HTERT RPE-1 (cell line): ENCODE measurements around the gene SMIM41.
"Not testable (repeated sequence)": the region's sequence is repeated elsewhere in the genome, so short reads cannot be mapped to it uniquely, and the experiment has no call there.

Experiments
- in situ Hi-C: fragments of 300-500 bp; cut with MboI; formaldehyde crosslinking; loops from 4 replicates; pipeline ENCODE4 v1.14.3; 2020; ENCODE audit warnings: low sequenced_read_pairs

SMIM41 gene

DNA sequence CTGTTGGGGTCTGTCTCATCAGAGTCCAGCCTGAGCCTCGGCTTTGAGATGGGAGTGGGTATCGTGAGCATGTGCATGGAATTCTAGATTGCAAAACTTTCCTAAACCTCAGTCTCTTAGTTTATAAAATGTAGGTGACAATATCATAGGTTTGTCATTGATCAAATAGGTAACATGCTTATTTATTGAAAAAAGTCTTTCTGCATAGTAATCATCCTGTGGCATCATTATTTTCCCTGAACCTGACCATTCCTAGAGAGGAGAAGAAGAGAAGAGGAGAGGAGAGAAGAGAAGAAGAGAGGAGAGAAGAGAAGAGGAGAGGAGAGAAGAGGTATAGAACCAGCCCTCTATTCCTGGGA lies 4.1 kb downstream of the SMIM41 start:
- in situ Hi-C loops, result no loop called here

DNA sequence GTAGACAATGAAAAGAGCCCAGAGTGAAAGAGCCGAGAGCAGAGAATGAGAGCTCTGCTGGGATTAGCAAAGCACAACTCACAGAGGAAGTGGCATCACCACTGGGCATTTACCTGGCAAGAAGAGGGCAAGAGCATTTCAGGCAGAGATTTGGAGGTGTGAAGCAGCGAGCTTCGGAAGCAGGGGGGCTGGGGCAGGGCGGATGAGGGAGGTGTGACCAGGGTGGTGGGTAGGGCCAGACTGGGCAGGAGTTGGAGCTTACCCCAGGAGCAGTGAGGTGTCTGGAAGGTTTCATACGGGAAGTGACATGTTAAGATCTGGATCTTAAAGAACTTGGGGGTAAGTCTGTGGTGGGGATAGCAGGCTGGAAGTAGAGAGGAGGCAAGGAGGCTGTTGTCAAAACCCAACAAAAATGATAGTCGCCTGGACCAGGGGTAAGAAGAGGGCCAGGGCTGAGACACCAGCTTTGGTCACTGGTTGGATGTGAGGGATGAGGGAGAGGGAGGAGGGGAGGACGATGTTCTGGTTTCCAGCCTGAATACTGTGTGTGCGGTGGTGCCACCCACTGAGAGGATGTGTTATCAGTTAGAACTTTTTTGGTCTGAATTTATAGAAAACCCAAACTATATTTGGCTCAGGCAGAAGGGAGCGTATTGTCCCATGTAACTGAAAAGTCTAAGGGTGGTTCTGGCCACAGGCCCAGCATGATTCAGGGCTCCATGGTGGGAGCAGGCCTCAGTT lies 5.2 kb downstream of the SMIM41 start:
- in situ Hi-C loops, result no loop called here

DNA sequence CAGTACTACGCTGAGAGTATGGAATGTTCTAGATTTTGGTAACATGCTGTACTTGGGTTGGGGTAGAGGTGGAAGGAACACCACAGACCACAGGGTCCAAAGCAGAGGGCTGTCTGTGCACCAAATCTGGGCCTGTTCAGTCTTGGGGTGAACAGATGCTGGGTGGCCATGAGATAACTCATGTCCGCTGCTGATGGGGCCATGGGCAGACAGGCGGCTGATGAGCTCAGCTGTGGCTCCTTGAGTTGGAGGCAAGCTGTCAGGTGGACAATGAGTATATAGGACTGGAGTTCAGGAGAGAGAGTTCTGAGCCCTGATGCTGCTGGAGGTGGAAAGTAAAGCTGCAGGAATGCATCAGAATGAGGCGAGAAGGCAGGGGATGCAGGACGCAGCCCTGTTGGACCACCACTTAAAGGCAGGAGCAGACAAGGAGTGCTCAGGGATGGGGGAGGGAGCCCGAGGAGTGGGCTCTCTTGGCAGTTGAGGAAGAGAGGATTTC lies 6.2 kb downstream of the SMIM41 start:
- in situ Hi-C loops, result no loop called here

DNA sequence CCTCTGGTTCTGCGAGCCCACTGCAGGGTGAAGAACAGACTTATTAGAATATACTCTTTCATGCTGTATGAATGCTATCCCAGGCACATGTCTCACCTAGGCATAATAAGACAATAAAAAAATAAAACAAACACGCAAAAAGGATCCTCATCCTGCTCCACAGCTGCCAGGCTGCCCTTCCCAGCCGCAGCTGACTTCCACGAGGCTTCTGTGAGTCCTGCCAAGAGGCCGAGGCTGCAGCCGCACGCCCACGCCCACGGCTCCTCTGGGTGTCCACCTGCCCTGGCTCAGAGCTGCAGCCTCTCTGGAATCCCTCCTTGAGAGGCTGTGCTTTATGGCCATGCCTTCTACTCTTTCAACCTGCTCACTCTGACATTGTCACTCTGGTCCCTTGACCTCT lies 6.9 kb downstream of the SMIM41 start:
- in situ Hi-C loops, result no loop called here

DNA sequence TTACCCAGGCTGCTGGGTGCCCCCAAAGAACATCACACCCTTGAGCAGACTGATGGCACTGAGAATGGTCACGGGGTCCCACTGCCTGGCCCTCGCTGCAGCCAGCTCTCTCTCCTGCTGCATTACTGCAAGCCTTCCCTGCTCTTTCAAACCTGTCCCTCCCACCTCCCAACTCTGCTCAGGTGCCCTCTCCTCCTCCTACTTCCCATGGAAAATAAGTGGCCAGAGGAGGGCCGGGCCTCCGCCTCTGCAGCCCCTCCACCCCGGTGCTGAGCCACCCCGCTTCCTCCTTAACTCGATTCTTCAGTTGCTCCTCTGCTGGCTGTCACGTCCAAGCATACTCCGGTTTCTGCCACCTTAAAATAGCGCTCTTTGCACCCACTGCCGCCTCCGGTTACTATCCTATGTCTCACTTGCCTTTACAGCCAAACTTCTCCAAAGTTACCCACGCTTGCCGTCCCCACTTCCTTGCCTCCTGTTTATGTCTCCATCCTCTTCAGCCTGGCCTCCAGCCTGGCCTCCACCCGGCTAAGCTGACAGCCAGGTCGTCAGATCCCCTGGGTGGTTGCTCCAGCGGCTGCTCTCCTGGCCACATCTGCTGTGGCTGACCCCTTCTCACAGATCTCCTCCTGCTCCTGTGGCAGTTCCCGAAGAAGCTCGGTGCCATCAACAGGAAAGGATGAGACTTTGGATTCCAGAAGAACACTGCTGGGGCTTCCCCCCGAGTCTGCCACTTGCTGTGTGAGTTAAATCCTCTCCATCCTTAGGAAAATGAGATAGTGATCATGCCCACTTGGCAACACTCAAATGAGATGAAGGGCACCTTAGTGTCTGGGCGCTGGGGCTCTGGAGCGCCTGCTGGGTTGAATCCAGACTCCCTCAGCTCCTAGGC lies 7.7 kb downstream of the SMIM41 start:
- in situ Hi-C loops, result no loop called here

DNA sequence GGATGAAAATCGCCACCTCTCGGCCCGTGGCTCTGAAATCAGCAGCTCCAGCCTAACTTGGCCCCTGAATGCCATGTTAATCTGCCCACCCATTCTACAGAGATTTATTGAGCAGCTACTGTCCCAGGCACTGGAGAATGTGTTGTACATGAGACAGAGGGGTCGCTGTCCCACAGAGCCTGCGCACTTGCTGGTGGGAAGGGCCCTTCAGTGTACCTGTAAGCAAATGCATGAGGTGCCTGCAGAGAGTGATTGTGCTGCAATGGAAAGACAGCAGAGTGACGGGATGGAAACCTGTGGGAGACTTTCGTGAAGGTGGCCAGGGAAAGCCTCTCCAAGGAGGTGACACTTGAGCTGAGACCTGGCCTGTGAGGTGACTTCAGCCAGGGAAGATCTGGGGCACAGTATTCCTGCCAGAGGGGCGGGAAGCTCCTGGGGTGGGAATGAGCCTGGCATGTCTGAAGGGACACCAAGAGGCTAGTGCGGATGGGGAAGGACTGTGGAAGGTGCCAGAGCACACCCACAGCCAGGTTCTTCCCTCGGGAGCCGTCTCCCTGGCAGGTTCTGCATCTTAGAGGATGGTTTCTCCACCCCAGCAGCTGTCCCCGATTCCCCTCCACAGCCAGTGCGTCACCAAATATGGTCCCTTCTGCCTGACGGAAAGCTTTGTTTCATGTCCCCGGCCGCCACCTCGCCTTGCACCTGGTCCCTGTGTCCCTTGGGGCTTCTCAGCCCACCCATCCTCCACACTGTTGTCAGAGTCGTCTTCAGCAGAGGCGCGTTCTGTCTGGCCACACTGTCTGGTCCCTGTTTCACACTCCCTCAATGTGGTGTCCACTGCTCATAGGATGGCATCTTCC lies 8.7 kb downstream of the SMIM41 start:
- in situ Hi-C loops, result no loop called here

DNA sequence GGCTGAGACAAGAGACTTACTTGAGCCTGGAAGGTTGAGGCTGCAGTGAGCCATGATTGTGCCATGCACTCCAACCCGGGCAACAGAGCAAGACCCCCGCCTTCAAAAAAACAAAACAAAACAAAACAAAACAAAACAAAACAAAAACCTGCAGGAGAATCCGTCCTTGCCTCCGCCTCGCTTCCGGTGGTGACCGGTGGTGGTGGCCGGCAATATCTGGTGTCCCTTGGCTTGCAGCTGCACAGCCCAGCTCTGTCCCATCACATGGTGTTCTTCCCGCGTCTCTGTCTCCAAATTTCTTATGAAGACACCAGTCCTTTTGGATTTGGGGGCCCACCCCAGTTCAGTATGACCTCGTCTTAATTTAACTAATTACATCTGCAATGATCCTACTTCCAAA lies 10.0 kb downstream of the SMIM41 start:
- in situ Hi-C loops, result no loop called here

DNA sequence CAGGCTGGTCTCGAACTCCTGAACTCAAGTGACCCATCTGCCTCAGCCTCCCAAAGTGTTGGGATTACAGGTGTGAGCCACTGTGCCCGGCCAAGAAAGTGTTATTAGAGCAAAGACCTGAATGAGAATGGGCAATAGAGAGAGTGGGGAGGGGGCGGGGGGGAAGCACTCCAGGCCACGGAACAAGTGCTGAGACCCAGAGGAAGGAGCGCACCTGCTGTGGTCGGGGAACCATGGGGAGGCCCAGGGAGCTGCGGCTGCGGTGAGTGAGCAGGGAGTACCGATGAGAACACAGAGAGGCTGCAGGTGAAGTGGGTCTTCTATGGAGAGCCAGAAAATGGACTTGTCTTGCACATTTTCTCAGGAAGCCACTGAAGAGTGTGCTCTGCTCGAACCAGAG lies 10.8 kb downstream of the SMIM41 start:
- in situ Hi-C loops, result no loop called here

DNA sequence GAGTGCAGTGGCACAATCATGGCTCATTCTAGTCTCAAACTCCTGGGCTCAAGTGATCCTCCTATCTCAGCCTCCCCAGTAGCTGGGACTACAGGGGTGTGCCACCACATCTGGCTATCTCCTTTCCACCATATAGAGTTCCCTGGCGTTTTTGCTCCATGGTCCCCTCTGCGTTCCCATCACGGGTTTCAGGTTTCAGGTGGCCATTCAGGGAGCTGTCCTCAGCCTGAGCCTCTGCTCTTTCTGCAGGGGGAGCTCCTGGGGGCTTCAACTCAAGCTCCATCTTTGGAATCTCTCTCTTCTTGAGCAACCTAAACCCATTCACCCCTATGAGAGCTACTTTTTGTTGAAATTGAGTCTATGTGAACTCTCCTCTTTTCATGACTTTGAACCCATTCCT lies 11.6 kb downstream of the SMIM41 start:
- in situ Hi-C loops, result no loop called here

DNA sequence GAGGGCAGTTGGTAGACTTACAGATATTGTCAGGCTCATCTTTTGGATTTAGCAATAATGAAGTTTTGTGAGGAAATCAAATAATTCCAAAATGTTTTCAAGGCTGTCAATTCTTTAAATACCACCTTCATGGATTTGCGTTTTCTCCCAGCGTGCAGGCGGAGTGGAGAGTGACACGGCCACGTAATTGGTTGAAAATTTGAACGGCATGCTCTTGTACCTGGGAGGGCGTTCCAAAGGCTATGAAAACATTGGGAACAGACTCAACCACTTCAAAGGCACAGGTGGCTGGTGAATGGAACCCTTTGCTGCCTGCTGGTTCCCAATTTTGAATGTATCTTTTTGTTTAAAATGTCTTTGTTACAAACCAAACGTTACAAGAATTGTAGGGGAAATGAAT lies 12.4 kb downstream of the SMIM41 start:
- in situ Hi-C loops, result no loop called here

DNA sequence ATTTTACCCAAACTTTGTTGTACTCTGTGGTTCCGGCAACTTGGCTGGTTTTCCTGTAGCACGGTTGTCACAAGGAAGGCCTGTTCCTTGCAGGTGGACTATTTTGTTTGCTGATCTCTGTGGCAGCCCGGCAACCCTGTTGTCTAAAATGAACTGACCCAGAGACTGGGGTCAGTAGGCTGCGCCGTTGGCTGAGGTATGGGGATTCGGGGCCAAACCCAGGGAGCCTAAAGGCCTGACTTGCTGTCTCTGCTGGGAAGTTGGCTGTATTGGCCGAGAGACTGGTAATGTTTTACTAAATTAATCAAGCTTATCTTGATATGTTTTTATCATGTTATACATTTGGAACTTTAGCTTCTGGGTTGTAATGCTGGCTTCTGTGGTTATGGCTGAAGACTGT lies 13.8 kb downstream of the SMIM41 start:
- in situ Hi-C loops, result no loop called here

DNA sequence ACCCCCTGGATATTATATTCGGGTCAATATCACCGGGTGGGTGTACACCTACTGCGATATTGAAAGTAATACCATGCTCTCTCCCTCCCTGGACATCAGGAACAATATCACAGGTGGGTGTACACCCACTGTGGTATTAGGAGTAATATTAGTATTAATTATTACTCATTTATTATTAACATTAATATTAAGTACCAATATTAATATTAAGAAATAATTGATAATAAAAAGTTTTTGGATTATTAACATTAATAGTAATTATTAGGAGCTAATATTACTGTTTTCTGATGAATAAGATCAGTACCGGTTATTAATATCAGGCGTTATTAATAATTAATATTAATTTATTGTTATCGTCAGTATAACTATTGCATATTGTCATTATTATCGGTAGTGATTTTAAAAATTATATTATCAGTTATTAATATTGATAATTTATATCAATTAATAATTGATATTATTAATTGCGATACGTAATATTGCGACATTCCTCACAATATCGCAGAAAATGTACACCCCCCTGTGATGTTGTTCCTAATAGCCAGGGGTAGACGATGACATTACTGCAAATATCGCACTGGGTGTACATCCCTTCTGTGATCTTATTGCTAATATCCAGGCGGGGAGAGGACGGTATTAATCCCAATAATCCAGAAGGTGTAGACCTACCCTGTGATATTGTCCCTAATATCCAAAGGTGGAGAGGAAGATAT lies 17.0 kb downstream of the SMIM41 start:
- in situ Hi-C loops, result no loop called here

DNA sequence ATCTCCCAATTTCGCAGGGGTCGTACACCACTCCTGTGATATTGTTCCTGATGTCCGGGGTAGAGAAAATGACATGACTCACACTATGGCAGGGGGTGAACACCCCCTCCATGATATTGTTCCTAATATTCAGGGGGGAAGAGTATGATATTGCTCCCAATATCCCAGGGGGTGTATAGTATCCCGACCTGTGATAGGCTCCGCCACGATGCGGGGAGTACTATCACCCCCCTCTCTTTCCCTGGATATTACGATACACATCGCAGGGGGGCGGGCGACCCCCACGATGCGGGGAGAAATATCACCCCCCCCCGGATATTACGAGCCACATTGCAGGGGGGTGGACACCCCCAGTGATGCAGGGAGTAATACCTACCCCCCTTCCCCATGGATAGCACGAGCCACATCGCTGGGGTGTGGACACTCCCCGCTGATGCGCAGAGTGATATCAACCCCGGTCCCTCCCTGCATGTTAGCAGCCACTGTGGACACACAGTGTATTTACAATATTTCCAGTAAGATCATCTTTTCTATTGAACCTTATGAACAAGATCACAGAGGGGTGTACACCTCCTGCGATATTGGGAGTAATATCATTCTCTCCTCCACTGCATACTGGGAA lies 17.7 kb downstream of the SMIM41 start:
- in situ Hi-C loops, result no loop called here

DNA sequence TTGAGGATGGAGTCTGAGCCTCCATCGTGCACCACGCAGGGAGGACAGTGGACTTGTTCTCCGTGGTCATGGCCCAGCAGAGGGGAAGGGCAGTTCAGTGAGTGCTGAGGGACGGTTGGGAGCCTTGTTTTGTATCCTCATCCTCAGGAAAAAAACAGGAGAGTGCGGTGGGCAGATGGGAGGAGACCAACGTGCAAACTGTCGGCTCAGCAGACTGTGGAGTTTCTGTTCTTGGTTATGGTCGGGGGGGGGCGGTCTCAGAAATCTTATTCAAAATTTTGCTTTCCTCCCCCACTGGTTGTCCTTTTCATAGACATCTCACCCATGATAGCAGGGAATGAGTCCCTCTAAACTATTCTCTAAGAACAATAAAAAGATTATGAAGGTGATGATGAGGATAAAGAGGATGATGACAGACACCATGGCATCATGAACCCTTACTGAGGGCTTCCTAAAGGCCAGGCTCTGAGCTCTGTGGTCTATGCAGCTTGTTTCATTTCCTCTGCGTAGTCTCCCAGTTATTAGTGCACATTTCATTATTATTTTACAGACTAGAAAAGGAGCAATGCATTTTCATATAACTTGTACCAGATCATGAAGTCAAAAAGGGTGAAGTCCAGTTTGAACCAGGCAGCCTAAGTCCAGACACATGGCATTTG lies 25.1 kb downstream of the SMIM41 start:
- in situ Hi-C loops, result not testable (repeated sequence)

DNA sequence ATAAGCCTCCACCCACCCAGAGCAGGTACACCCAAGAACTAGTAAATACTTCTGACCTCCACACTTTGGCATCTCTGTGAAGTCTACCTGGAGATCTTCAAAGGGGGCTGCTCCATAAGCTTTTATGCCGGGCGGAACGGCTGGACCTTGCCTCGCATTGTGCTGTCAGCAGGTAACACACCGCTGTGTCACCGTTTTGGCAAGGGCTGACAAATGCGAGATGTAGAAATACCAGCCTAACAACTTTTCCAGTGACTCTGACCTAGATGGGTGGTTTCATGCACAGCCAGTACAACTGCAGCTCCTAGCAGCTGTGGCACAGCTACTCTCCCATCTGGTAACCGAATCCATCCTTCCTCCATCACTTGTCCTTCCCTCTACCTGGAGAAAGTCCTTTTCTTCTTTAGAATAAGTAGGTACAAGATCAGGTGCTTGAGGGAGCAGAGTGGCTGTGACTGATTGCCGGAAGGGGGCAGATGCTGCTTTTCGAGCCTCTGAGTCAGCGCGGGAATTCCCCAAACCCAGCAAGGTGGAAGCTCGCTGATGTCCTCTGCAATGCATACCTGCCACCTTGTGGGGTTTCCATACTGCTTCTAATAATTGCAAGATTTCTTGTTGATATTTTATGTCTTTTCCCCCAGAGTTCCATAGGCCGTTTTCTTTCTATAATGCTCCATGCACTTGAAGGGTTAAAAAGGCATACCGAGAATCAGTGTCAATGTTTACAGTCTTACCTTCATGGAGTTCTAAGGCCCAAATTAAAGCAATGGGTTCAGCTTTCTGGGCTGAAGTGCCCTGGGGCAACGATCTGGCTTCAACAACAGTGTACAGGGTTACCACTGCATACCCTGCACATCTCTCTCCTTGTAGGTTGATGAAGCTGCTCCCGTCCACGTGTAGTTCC lies 37.0 kb downstream of the SMIM41 start:
- in situ Hi-C loops, result not testable (repeated sequence)

DNA sequence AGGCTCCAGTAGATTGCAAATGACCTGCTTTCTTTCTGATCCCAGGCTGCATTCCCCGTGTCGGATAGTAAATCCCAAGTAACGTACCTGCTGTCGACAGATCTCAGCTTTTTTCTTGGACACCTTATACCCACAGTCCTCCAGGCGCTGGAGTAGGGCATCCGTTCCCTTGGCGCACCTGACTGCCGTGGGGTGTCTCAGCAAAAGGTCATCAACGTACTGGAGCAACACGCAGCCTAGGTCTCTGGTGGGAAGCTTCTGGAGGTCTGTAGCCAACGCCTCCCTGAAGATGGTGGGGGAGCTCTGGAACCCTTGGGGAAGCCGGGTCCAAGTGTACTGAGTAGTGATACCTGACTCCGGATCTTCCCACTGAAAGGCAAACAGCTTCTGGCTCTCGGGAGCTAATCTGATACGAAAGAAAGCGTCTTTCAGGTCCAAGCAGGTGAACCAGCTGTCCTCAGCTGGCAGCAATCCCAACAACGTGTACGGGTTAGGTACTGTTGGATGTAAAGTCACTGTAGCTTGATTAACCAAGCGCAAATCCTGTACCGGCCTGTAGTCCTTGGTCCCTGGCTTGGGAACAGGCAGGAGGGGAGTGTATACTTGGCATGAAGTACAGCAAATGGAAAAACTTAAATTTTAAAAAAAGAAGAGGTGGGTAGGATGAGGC lies 38.4 kb downstream of the SMIM41 start:
- in situ Hi-C loops, result not testable (repeated sequence)

DNA sequence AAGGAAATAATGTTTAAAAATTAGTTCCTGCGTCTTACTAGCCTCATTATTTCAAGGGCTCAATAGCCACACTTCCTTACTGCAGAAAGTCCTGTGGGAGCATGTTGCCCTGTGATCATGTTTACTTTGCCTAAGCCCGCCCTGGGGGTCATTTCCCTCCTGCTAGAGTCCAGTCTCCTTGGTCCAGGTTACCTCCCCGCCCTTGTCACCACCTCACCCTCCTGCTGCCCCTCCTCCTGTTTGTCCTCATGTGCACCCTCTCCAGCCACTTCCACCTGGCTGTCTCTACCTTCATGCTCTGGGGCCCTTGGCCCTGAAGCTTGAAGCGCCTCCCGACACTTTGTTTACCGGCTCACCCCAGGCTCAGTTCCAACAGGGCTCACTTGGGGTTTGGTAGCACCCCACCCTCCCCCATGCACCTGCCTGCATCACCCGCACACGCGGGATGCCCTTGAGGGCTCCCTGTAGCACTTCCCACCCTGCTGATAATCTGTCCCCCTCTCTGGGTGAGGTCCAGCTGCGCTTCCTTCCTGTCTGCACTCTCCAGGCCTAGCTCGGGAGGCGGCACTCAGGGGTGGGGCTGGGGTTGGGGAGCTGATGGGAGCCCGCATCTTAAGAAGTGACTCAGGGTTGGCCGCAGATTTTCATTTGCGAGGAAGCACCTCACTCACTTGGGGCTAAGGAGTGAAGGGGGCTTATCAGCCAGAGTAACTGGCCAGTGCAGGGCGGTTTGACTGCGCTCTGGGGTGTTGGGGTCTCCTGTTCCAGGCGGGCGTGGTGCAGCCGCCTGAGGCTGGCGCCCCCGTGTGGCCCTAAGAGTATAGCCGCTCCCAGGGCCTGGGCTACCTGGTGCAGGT lies 40.1 kb downstream of the SMIM41 start:
- in situ Hi-C loops, result no loop called here
